ENCODE data around the gene WNT3A.

WNT3A gene

GRCh38 chr1:228036701-228037231, 30.0 kb downstream of the WNT3A start:
- in situ Hi-C loops (cut with HindIII; ENCODE audit: low pct_unique_long_range_greater_than_20kb, low sequenced_read_pairs) = no loop called here
- no peak for TF ChIP-seq JUND (IDR thresholded peaks at IDR 0.05; ENCODE audit: low read depth)
- DNase-seq (ENCODE audit: low read depth in 1 of 2, low spot score in 1 of 2) = no peak

DNA sequence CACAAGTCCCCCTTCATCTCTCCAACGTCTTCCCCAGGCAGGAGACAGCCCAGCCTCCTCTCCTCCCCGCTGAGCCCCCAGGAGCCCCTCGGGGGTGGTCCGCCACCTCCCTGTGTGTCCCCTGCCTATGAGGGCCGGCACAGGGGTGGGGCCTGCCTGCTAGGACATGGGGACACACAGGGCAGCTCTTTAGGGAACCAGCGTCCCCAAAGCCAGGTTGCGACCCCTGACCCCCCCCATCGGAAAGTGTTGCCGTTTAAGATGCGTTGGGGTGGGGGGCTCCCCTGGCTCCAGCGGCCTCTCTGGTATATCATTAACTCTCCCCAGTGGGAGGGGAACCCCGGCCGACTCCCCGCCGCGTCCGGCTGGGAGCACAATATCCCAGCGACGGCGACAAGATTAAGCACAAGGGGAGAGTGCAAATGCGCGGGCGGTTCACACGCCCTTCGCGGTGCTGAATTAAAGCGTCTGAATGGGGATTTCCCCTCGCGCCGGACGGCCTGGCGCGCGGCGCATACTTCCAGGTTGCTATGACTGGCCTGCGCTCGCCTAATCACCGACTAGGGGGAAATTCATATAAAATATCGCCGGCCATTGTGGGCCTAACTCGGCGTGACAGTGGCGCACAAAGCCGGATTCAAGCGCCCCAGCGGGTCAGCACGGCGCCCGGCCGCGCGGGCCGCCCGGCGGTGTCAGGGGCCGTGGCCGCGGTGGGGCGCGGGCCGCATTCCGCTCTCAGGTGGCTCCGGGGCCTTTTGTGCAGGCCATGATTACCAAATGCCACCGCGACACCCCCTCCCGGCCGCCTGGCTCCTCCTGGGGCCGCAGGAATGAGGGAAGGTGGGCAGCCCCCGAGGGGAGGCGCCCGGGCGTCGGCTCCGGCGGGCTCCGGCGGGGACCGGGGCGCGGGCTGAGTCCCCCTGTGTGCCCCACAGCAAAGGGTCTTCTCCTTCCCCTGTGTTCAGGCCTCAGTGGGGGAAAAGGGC, 30.9 kb downstream of the WNT3A start:
- no peak for DNase-seq (ENCODE audit: low read depth in 1 of 2, low spot score in 1 of 2)
- TF ChIP-seq JUND (IDR thresholded peaks at IDR 0.05; ENCODE audit: low read depth) = no peak
- in situ Hi-C loops (cut with HindIII; ENCODE audit: low pct_unique_long_range_greater_than_20kb, low sequenced_read_pairs) = no loop called here

DNA sequence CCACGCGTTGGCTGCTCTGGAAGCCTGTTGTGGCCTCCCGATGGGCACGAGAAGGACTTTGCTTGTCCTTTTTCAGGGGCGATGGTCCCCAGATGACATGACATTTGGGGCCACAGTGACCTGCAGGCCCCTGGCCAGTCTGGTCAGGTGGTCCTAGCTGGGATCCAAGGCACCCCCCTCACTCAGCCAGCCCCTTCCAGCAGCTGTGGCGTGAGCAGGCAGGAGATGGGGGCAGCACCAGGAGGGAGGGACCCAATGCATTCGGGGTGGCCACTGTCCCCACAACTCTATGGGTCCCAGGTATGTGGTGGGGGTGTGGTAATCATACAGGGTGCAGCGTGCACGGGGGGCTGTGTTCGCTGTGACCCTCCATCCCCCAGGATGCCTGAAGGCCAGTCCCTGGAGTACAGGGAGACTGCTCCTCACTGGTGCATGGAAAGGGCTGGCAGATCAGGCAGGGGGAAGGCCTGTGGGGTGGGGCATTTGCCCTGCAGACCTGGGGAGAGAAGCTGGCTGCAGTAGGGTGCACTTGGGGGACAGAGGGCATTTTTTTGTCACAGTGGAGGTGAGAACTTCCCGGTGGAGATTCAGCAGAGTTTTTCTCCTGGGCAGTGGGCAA, 31.7 kb downstream of the WNT3A start:
- no peak for TF ChIP-seq JUND (IDR thresholded peaks at IDR 0.05; ENCODE audit: low read depth)

GRCh38 chr1:228039006-228039903, 32.5 kb downstream of the WNT3A start:
- in situ Hi-C loops (cut with HindIII; ENCODE audit: low pct_unique_long_range_greater_than_20kb, low sequenced_read_pairs) = no loop called here
- no peak for DNase-seq (ENCODE audit: low read depth in 1 of 2, low spot score in 1 of 2)
- no peak for TF ChIP-seq JUND (IDR thresholded peaks at IDR 0.05; ENCODE audit: low read depth)

More for the DNA sequence above, 31.7 kb downstream of the WNT3A start:
- in situ Hi-C loops (cut with HindIII; ENCODE audit: low pct_unique_long_range_greater_than_20kb, low sequenced_read_pairs) = no loop called here
- DNase-seq (ENCODE audit: low read depth in 1 of 2, low spot score in 1 of 2) = no peak

- in situ Hi-C loops (cut with HindIII; ENCODE audit: low pct_unique_long_range_greater_than_20kb, low sequenced_read_pairs) = no loop called here
- TF ChIP-seq JUND (IDR thresholded peaks at IDR 0.05; ENCODE audit: low read depth) = no peak
- no peak for DNase-seq (ENCODE audit: low read depth in 1 of 2, low spot score in 1 of 2)
Measured at GRCh38 chr1:228039986-228040385, 33.2 kb downstream of the WNT3A start.

DNA sequence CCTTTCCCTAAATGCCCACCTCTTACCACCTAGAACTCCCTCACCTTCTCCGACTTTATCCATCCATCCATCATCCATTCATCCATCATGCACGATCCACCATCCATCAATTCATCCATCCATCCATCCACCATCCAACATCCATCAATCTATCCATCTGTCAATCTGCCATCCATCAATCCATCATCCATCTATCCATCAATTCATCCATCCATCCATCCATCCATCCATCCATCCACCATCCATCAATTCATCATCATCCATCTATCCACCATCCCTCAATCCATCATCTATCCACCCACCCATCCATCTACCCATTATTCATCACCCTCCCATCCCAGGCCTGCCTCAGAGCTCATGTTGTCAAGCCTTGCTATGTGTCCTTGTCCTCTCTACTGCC, 34.5 kb downstream of the WNT3A start:
- TF ChIP-seq JUND (IDR thresholded peaks at IDR 0.05; ENCODE audit: low read depth) = no peak
- DNase-seq (ENCODE audit: low read depth in 1 of 2, low spot score in 1 of 2) = no peak
- in situ Hi-C loops (cut with HindIII; ENCODE audit: low pct_unique_long_range_greater_than_20kb, low sequenced_read_pairs) = no loop called here

DNA sequence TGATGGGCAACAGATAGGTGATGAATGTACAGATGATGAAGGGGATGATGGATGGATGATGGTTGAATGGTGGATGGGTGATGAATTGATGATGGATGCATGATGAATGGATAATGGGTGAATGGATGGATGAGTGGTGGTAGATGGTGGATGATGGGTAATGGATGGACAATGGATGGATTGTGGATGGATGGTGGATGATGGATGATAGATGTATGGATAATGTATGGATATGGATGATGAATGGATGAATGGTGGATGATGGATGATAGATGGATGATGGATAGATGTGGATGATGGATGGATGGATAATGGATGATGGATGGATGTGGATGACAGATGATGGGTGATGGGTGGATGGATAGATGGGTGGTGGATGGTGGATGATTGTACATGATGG, 35.7 kb downstream of the WNT3A start:
- no peak for TF ChIP-seq JUND (IDR thresholded peaks at IDR 0.05; ENCODE audit: low read depth)
- DNase-seq (ENCODE audit: low read depth in 1 of 2, low spot score in 1 of 2) = no peak
- in situ Hi-C loops (cut with HindIII; ENCODE audit: low pct_unique_long_range_greater_than_20kb, low sequenced_read_pairs) = no loop called here

DNA sequence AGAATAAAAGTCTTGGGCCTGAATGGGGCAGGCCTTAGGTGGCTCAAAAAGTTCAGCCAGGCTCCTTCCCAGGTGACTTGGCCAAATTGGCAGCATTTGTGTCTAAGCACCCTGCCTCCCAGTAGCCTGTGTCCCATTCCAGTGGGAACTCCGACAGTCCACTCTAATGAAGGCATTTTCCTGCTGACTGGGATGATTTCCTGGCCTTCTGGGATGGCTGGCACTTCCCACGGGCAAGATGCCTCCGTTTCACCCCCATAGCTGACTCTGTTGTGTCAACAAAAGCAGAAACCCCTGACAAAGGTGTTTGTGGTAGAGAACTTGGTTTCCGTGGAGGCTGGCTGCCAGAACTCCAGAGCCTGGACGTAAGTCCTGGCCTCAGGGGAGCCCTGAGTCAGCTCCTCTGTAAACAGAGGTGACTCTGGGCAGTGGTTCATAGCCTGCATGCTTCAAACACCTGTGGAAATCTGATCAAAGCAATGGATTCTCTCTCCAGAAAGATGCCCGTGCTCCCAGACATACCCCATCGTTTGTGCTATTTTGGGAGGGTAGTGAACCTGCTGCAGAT, 36.6 kb downstream of the WNT3A start:
- peak; percentile 82 to 90 for DNase-seq (ENCODE audit: low read depth in 1 of 2, low spot score in 1 of 2)
- no peak for TF ChIP-seq JUND (IDR thresholded peaks at IDR 0.05; ENCODE audit: low read depth)
- in situ Hi-C loops (cut with HindIII; ENCODE audit: low pct_unique_long_range_greater_than_20kb, low sequenced_read_pairs) = no loop called here

DNA sequence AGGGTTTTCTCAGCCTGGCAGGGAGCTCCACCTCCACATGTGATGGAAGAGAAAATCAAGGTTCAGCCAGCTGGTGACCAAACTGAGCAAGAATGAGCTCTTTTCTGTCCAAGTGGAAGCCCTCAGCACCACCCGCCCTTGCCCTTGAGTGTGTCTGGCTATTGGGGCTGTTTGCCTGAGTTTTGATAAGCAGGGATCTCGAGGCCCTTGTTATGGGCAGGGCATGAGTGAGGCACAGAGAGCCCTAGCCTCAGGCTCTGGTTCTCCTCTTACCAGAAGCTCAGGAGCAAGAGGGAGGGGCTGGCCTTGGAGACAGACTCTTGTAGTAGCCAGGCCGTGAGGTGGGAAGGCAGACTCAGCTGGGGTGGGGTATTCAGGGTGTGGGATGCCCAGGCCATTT, 38.2 kb downstream of the WNT3A start:
- no peak for TF ChIP-seq JUND (IDR thresholded peaks at IDR 0.05; ENCODE audit: low read depth)
- in situ Hi-C loops (cut with HindIII; ENCODE audit: low pct_unique_long_range_greater_than_20kb, low sequenced_read_pairs) = no loop called here
- DNase-seq (ENCODE audit: low read depth in 1 of 2, low spot score in 1 of 2) = no peak

DNA sequence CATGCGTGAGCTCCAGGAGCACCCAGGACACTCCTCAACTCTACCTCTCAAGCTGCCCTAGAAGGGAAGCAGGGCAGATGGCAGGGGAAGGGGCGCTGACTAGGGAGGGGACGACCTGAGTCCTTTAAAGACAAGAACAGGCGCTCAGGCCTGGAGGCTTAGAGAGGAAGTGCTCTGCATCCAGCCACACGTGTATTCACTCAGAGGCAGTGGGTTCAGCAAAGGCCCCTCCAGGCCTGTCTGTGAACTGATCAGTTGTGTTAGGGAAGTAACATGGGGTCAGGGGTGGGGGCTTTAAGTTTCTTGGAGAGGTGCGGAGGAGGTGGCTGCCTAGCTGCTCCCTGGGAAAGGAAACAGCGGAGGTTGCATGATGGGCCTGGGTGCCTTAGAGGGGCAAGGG, 38.6 kb downstream of the WNT3A start:
- in situ Hi-C loops (cut with HindIII; ENCODE audit: low pct_unique_long_range_greater_than_20kb, low sequenced_read_pairs) = no loop called here
- no peak for TF ChIP-seq JUND (IDR thresholded peaks at IDR 0.05; ENCODE audit: low read depth)
- no peak for DNase-seq (ENCODE audit: low read depth in 1 of 2, low spot score in 1 of 2)

DNA sequence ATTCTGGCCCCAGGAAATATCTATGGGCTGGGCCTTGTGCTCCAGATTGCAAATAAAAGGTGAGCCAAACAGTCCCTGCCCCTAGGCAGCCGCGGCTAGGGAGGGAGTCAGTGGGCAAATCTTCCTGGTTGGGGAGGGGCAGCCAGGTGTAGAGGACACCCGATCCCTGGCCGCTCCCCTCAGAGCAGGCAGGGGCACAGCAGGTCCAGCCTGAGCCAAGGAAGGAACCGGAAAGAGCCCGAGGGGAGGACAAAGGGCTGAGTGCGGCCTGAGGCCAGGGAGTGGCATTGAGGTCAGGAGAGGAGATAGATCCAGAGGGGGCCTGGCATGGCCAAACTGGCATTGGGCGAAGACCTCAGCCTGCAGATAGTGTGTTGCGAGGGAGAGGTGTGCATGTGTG, 39.1 kb downstream of the WNT3A start:
- in situ Hi-C loops (cut with HindIII; ENCODE audit: low pct_unique_long_range_greater_than_20kb, low sequenced_read_pairs) = no loop called here
- no peak for TF ChIP-seq JUND (IDR thresholded peaks at IDR 0.05; ENCODE audit: low read depth)
- DNase-seq (ENCODE audit: low read depth in 1 of 2, low spot score in 1 of 2) = peak in 1 of 2 experiments; percentile 30
